HEK293T (cell line): ENCODE measurements around the gene PLEKHA4.

Source experiments
- CTCF ChIA-PET: fragments of 350-600 bp; formaldehyde crosslinking; extraction: SDS; loops from one replicate; lab custom pipeline; 2021; ENCODE audit warnings: antibody characterized with exemption, inconsistent platforms; lab: Yijun Ruan, JAX
- POLR2A ChIA-PET: fragments of 350-600 bp; formaldehyde crosslinking; extraction: SDS; loops from one replicate; lab custom pipeline; 2020; ENCODE audit warnings: antibody characterized with exemption, inconsistent platforms; lab: Yijun Ruan, JAX
- DNase-seq: peaks from one replicate; pipeline ENCODE4 v3.0.0; 2012; ENCODE audit warnings: mixed read lengths; ENCODE audit errors: extremely low spot score
- ARNT ChIP-seq: fragments of 450-650 bp; IDR thresholded peaks from 2 replicates; pipeline ENCODE4 v1.6.1; 2017; ENCODE audit warnings: mild to moderate bottlenecking
- BHLHE40 ChIP-seq: fragments of 450-650 bp; IDR thresholded peaks from 2 replicates; pipeline ENCODE4 v1.6.1; 2016; ENCODE audit warnings: mild to moderate bottlenecking, moderate library complexity, borderline replicate concordance
- CTBP1 ChIP-seq: fragments of 450-650 bp; IDR thresholded peaks from 2 replicates; pipeline ENCODE4 v1.6.1; 2016; ENCODE audit warnings: borderline replicate concordance
- ELF4 ChIP-seq: fragments of 450-650 bp; IDR thresholded peaks from 2 replicates; pipeline ENCODE4 v1.6.1; 2017; ENCODE audit warnings: antibody characterized with exemption
- FOXA1 ChIP-seq: fragments of 450-650 bp; IDR thresholded peaks from 2 replicates; pipeline ENCODE4 v1.6.1; 2016; ENCODE audit warnings: mild to moderate bottlenecking
- FOXK2 ChIP-seq: fragments of 450-650 bp; IDR thresholded peaks from 2 replicates; pipeline ENCODE4 v1.6.1; 2016; ENCODE audit warnings: mild to moderate bottlenecking
- FOXM1 ChIP-seq: fragments of 450-650 bp; IDR thresholded peaks from 2 replicates; pipeline ENCODE4 v1.6.1; 2017; ENCODE audit warnings: mild to moderate bottlenecking, borderline replicate concordance
- HDGF ChIP-seq: fragments of 450-650 bp; IDR thresholded peaks from 2 replicates; pipeline ENCODE4 v1.6.1; 2017; ENCODE audit warnings: antibody characterized with exemption, borderline replicate concordance
- L3MBTL2 ChIP-seq: fragments of 450-650 bp; conservative IDR thresholded peaks from 2 replicates; pipeline ENCODE4 v1.6.1; 2016; ENCODE audit warnings: mild to moderate bottlenecking
- LEF1 ChIP-seq: fragments of 450-650 bp; IDR thresholded peaks from 2 replicates; pipeline ENCODE4 v1.6.1; 2017; ENCODE audit warnings: mild to moderate bottlenecking, borderline replicate concordance
- NFRKB ChIP-seq: fragments of 450-650 bp; IDR thresholded peaks from 2 replicates; pipeline ENCODE4 v1.6.1; 2016; ENCODE audit warnings: mild to moderate bottlenecking, moderate library complexity
- SP1 ChIP-seq: fragments of 450-650 bp; IDR thresholded peaks from 2 replicates; pipeline ENCODE4 v1.6.1; 2017
- SUZ12 ChIP-seq: fragments of 450-650 bp; IDR thresholded peaks from 2 replicates; pipeline ENCODE4 v1.6.1; 2016; ENCODE audit warnings: mild to moderate bottlenecking
- TARDBP ChIP-seq: fragments of 450-650 bp; IDR thresholded peaks from 2 replicates; pipeline ENCODE4 v1.6.1; 2016
- ZNF384 ChIP-seq: fragments of 450-650 bp; IDR thresholded peaks from 2 replicates; pipeline ENCODE4 v1.6.1; 2016
- TF ChIP-seq, protein P1 (sequence below): fragments of 450-650 bp; IDR thresholded peaks from 2 replicates; pipeline ENCODE4 v1.6.1; 2016

Gene PLEKHA4

GRCh38 chr19:48812094-48812929 lies 56.1 kb downstream of the PLEKHA4 start:
- peak; percentile 83 for DNase-seq
- ChIA-PET CTCF (interaction anchor here (1.0 to 1.3 kb wide), 2 partner anchors 17 to 18 kb away, joined by 4 read pairs; no protein-coding TSS in a partner anchor), POLR2A (interaction anchor here (1.2 to 3.2 kb wide), 3 partner anchors 13 to 36 kb away, joined by 3 to 14 read pairs (median 3); no protein-coding TSS in a partner anchor)
- TF ChIP-seq ZNF384 (peak; percentile 90), SP1 (no peak), FOXM1 (peak; percentile 84; the same call in 1 of the 2 replicates), FOXK2 (no peak), BHLHE40 (no peak), L3MBTL2 (0 out of 2 replicates have a peak, but pooled peaks have one; percentile 40), ARNT (no peak)
- TF ChIP-seq, protein P1, sequence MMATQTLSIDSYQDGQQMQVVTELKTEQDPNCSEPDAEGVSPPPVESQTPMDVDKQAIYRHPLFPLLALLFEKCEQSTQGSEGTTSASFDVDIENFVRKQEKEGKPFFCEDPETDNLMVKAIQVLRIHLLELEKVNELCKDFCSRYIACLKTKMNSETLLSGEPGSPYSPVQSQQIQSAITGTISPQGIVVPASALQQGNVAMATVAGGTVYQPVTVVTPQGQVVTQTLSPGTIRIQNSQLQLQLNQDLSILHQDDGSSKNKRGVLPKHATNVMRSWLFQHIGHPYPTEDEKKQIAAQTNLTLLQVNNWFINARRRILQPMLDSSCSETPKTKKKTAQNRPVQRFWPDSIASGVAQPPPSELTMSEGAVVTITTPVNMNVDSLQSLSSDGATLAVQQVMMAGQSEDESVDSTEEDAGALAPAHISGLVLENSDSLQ: peak; percentile 70

DNA sequence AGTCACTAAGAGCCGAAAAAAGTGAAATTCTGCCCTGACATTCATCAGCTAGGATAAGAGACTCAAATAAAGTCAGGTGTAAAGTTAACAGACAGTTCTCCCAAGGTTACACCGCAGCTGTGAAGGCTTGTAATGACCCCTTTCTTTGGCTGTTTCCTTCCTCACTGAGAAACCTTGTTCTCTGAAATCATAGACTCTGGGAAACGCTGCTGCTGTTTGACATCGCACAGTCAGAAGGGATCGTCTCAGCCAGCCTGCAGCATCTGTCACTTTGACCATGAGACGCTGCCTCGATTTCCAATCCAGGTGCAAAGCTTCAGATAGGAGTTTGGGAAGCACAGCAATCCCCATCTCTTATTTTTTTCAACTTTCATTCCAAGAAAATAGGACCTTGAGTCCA lies 58.3 kb downstream of the PLEKHA4 start:
- POLR2A ChIA-PET: interaction anchor here (1.1 to 3.2 kb wide), 6 partner anchors 11 to 184 kb away, joined by 3 to 14 read pairs (median 4); partner anchors contain the start of genes FTL, GYS1 and RUVBL2
- CTCF ChIA-PET: interaction anchor here (0.7 to 1.8 kb wide), 3 partner anchors 15 to 161 kb away, joined by 3 to 7 read pairs (median 3); no protein-coding TSS in a partner anchor
- no peak for DNase-seq
- no peak for TF ChIP-seq BHLHE40
- TF ChIP-seq ZNF384: no peak
- TF ChIP-seq L3MBTL2: no peak
- TF ChIP-seq LEF1: no peak
- TF ChIP-seq, protein P1: no peak
- no peak for TF ChIP-seq TARDBP
- TF ChIP-seq CTBP1: no peak
- no peak for TF ChIP-seq HDGF
- no peak for TF ChIP-seq SP1
- no peak for TF ChIP-seq ARNT
- no peak for TF ChIP-seq SUZ12
- TF ChIP-seq FOXM1: no peak

DNA sequence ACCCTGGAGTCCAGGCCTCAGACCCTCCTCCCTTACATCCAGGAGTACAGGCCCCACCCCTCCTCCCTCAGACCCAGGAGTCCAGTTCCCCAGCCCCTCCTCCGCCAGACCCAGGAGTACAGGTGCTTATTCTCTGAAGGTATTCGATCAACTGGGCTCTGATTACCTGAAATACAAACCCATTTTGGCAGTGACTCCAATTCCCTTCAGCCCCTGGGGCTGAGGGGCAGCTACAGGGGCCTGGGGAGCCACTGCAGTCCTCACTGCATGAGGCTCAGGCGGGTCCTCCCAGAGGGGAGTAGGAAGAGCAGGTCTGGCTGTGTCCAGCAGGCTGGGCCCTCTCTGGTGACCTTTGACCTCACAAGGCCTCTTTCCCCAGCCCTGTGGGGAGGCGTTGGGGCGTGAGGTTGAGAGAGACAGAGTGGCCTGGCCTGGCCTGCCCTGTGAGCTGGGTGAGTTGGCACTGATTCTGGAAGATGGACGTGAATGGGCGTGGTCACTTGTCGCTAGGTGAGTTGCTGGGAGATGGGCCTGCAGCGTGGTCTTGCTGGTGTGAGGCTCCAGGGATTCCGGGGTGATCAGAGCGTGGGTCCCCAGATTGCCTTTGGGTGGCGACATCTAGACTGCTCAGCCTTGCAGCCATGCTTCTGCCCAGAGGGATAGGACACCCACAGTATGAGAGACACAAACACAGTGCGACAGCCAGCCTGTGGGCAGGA lies 60.7 kb downstream of the PLEKHA4 start:
- no peak for DNase-seq
- ChIA-PET CTCF (interaction anchor here (1.1 to 2.8 kb wide), 2 partner anchors 12 to 19 kb away, joined by 7 to 10 read pairs; no protein-coding TSS in a partner anchor), POLR2A (interaction anchor here (2.2 kb wide), 1 partner anchor 12 kb away, joined by 13 read pairs; no protein-coding TSS in a partner anchor)
- no peak for TF ChIP-seq FOXK2
- no peak for TF ChIP-seq NFRKB
- TF ChIP-seq FOXA1: no peak
- no peak for TF ChIP-seq LEF1
- TF ChIP-seq, protein P1: no peak
- no peak for TF ChIP-seq CTBP1

DNA sequence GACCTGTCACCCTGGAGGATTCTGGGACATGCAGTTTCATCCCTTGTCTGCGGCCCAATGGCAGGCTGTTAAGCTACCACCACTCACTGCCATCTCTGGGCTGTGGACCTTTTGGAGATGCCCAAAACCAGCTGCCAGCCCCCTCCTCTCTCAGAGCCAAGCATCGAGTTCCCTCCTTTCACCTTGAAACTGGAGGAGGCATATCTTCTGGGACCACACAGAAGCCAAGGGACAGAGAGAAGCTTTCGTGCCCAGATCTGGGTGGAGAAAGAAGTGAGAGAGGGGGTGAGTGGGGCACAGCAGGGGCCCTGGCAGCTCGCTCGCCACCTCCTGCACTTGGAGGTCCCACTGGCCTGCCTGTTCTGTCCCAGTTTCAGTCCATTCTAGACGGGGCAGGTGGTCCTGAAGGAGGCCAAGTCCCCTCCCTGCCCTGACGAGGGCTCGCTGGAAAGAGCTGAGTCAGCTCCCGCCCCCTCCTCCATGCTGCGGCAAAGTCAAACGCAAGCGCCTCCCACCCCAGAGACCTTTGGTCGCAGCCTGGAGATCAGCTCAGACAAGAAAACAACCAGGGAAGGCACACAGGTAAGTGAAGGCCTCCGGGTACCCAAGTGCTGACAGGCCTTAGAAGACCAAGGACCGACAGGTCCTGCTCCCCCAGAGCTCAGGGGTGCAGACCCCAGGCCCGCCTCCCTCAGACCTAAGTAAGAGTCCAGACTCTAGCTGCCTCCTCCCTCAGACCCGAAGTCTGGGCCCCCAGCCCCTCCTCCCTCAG lies 61.4 kb downstream of the PLEKHA4 start:
- TF ChIP-seq ZNF384: no peak
- no peak for TF ChIP-seq FOXK2
- TF ChIP-seq CTBP1: no peak
- no peak for TF ChIP-seq HDGF
- TF ChIP-seq LEF1: no peak
- TF ChIP-seq SP1: no peak
- ChIA-PET POLR2A (interaction anchor here (0.8 to 2.2 kb wide), 3 partner anchors 11 to 30 kb away, joined by 3 to 13 read pairs (median 3); no protein-coding TSS in a partner anchor), CTCF (interaction anchor here (0.7 to 2.8 kb wide), 2 partner anchors 11 to 37 kb away, joined by 3 to 10 read pairs; no protein-coding TSS in a partner anchor)
- DNase-seq: peak; percentile 67

DNA sequence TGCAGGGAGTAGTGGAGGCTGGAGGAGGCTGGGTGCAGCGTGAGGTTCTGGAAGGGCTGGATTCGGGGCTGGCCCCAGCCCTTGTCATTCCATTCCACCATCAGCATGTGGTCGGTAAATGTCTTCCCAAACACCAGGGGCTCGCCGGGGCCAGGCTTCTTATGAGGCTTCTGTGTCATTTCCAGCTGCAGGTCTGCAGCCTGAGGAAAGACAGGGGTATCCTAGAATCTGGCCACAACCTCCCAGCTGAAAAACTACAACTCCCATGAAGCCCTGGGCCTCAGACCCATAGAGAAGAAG lies 61.9 kb downstream of the PLEKHA4 start:
- no peak for DNase-seq
- CTCF ChIA-PET: interaction anchor here (0.7 to 2.8 kb wide), 2 partner anchors 11 to 38 kb away, joined by 3 to 10 read pairs; no protein-coding TSS in a partner anchor
- POLR2A ChIA-PET: interaction anchor here (0.8 to 2.2 kb wide), 3 partner anchors 11 to 31 kb away, joined by 3 to 13 read pairs (median 3); no protein-coding TSS in a partner anchor
- TF ChIP-seq ELF4 (no peak), FOXK2 (no peak), L3MBTL2 (peak; percentile 56; the same call in 1 of the 2 replicates)
